Brain microvascular endothelial cell (primary cell): ENCODE results near the gene MSI2.

Experiments used
- DNase-seq: peaks from one replicate; pipeline ENCODE4 v3.0.0-alpha.2; 2020
- H3K27ac ChIP-seq: fragments of 250-450 bp; sonication (Bioruptor Pico); 2 replicates; pipeline ENCODE4 v1.5.1; 2020; ENCODE audit warnings: mild to moderate bottlenecking, moderate library complexity
- H3K27me3 ChIP-seq: fragments of 250-450 bp; sonication (Bioruptor Pico); replicated peaks from 2 replicates; pipeline ENCODE4 v1.5.1; 2020; ENCODE audit warnings: mild to moderate bottlenecking
- H3K36me3 ChIP-seq: fragments of 250-450 bp; sonication (Bioruptor Pico); replicated peaks from 2 replicates; pipeline ENCODE4 v1.5.1; 2020; ENCODE audit warnings: mild to moderate bottlenecking
- H3K4me3 ChIP-seq: 2 replicates; pipeline ENCODE4 v1.5.1; 2011; ENCODE audit warnings: low read depth, mild to moderate bottlenecking, control low read depth, low read length, moderate library complexity
- in situ Hi-C: cut with HindIII; loops from 2 replicates; pipeline ENCODE4 v1.10.0; 2017; ENCODE audit warnings: low sequenced_read_pairs, low pct_ligation_motif_present
- TF ChIP-seq, protein P1 (sequence below): IDR thresholded peaks from 2 replicates; pipeline ENCODE4 v1.5.1; 2011; ENCODE audit warnings: low read depth, mild to moderate bottlenecking, moderate library complexity, low read length, control low read depth, inconsistent platforms; ENCODE audit errors: missing control alignments

The MSI2 gene

DNA sequence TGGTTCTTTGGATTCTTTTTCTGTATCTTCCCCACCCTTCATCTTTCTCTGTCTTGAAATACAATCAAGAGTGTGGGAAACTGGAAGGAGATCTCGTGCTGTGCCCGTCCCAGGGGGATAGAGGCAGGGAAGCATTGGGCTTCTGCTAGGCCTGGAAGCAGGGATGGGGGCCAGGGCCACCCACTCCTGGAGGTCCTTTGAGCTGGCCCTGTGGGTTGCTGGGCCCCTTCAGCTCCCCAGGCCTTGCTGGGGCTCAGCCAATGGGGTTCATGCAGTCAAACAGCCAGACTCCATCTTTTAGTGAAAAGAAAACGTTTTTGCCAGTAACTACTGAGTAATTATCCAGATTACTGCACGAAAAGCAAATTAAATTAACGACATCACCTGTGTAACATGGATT is 421.0 kb downstream of the MSI2 start:
- Histone ChIP-seq H3K27ac (no peak overlapping the region), H3K27me3 (no peaks in the 10 kb centered on the region), H3K36me3 (no peaks in the 10 kb centered on the region), H3K4me3 (no peak overlapping the region)
- in situ Hi-C loops, result no loop called here
- no peak for DNase-seq
- TF ChIP-seq, protein P1, sequence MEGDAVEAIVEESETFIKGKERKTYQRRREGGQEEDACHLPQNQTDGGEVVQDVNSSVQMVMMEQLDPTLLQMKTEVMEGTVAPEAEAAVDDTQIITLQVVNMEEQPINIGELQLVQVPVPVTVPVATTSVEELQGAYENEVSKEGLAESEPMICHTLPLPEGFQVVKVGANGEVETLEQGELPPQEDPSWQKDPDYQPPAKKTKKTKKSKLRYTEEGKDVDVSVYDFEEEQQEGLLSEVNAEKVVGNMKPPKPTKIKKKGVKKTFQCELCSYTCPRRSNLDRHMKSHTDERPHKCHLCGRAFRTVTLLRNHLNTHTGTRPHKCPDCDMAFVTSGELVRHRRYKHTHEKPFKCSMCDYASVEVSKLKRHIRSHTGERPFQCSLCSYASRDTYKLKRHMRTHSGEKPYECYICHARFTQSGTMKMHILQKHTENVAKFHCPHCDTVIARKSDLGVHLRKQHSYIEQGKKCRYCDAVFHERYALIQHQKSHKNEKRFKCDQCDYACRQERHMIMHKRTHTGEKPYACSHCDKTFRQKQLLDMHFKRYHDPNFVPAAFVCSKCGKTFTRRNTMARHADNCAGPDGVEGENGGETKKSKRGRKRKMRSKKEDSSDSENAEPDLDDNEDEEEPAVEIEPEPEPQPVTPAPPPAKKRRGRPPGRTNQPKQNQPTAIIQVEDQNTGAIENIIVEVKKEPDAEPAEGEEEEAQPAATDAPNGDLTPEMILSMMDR, result no peak

DNA sequence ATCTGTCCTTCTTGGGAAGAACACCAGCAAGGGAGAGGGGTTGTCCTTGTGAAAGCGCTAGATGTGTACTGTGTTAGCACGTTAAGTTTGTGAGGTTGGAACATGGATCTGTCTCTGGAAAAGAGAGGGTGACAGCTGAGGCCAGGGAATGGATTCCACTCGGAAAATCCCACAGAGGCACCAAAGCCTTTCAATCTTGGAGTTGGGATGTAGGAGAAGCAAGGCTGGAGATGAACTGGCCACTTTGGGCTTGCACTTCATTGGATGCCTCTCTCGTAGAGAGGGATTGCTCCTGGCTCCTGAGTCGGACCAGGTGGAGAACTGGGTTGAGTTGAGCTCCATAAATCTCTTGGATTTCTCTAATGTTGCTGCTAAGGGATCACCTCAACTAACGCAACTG is 421.5 kb downstream of the MSI2 start:
- no peak for DNase-seq
- TF ChIP-seq, protein P1, result no peak
- Histone ChIP-seq H3K27me3 (no peaks in the 10 kb centered on the region), H3K27ac (no peak overlapping the region), H3K36me3 (no peaks in the 10 kb centered on the region), H3K4me3 (no peak overlapping the region)
- in situ Hi-C loops, result no loop called here

DNA sequence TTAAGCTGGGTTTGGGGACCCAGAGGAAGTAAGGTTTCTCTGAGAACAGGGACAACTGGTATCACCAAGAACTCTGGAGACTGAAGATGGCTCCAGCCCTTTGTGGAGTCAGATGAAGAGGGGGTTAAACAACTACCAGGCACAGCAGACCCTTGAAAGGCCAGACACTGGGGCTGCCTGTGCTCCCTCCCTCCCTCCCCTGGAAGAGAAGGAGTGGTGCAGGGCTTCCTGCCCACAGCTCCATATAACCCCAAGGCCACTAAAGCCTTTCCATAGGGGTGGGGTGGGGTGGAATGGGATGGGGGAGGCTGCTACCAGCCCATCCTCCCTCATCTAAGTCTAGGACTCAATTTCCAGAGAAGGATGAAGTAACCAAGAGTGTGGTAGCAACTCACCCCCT is 422.1 kb downstream of the MSI2 start:
- H3K4me3 ChIP-seq, result no peak overlapping the region
- DNase-seq, result no peak
- no peaks in the 10 kb centered on the region for H3K36me3 ChIP-seq
- in situ Hi-C loops, result no loop called here
- TF ChIP-seq, protein P1, result no peak
- no peak overlapping the region for H3K27ac ChIP-seq
- H3K27me3 ChIP-seq, result no peaks in the 10 kb centered on the region

DNA sequence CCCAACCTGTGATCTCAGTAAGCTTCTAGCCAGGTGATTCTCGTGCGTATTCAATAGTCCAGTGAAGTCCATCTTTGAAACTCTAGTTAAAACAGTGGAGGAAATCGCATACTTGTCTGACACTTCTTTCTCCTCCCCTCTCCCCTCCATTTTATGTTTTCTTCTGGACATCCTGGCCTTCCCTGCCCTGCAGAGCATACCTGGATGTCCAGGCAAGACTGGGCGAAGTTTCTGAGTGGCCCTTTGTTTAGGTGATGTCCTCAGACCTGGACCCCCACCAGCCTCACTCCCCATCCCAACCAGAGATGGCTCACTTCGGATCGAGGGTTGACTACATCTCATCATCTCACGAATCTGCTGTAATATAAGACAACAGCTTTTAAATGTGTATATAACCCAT is 423.0 kb downstream of the MSI2 start:
- Histone ChIP-seq H3K36me3 (no peaks in the 10 kb centered on the region), H3K27ac (no peak overlapping the region), H3K27me3 (no peaks in the 10 kb centered on the region), H3K4me3 (no peak overlapping the region)
- TF ChIP-seq, protein P1, result no peak
- DNase-seq, result no peak
- in situ Hi-C loops, result no loop called here

DNA sequence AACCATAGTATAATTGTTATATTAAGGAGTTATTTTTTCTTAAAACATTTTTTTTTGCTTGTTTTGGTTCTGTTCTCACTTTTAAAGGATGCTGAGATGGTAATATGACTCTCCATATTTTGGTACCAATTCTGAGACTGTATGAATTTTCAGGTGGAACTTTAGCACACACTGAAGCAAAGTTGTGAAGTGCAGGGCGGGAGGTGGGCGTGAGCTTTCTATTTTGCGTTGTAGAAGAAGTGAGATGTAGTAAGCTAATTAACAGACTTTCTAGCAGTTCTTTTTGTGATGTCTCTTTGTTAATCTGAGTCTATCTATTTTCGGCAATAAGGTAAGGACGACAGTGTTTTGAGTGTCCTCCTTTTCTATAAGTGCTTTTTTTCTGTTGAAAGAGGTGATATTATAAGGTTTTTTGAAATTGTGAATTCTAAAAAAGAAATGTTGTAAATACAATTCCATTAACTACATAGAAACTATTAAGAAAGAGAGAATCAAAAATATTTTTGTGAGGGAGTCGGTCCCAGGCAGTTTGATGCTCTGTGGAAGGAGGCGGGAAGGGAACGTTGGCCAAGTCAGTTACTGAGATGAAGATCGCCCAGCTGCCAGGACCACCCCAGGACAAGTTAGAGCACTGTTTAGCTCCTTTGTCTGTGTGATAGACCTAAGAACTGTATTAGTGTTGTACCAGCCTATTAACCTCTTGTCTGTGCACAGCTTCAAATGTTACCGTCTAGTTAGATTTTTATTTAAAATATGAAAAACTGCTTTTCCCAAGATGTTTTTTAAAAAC is 423.8 kb downstream of the MSI2 start:
- in situ Hi-C loops, result no loop called here
- TF ChIP-seq, protein P1, result no peak
- Histone ChIP-seq H3K27ac (no peak overlapping the region), H3K36me3 (no peaks in the 10 kb centered on the region), H3K27me3 (no peaks in the 10 kb centered on the region), H3K4me3 (no peak overlapping the region)
- no peak for DNase-seq

DNA sequence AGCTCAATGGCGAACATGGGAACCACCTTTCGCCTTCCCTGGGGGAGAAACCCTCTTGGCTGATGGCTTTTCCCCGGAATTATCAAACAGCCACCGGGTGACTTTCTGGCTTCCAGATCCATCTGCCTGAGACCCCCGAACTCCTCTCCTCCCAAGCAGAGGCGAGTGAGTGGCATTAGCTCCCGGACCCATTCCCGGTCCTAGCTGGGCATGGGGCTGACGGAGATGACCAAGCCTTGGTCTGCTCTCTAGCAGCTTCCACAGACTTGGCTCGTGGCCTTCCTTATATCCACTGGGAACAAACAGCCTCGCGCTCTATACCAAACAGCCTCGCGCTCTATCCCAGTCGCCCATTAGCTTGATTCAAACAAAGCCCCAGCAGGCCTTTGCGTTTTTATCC is 426.4 kb downstream of the MSI2 start:
- H3K27me3 ChIP-seq, result no peaks in the 10 kb centered on the region
- H3K27ac ChIP-seq, result no peak overlapping the region
- no peak overlapping the region for H3K4me3 ChIP-seq
- DNase-seq, result no peak
- no peaks in the 10 kb centered on the region for H3K36me3 ChIP-seq
- TF ChIP-seq, protein P1, result no peak
- in situ Hi-C loops, result no loop called here
